ENCODE measurements around the gene DYNC1H1. TPM values are rescaled to one million over a fixed set of nuclear protein-coding genes. Genes with fewer than 3 reads are reported as not detected.

Gene DYNC1H1
- polyA plus RNA-seq, 1 donor (not counting 4 experiments of a cell fraction or from before 2014, with no cell fraction given), result 166 TPM

GRCh38 chr14:102027951-102028350 lies 63.6 kb downstream of the DYNC1H1 start:
- DNase-seq (ENCODE audit: low read depth, low spot score) (no peak), FAIRE-seq (no peak)
- Histone ChIP-seq H3K9me1 (ENCODE audit: control insufficient read depth, extremely low read depth, insufficient read depth, low read length) (peaks cover 3% of the 10 kb centered on the region), H3K27me3 (ENCODE audit: control insufficient read depth, extremely low read depth, insufficient read depth, low read length) (no peaks in the 10 kb centered on the region), H3K4me2 (ENCODE audit: control insufficient read depth, extremely low read depth, insufficient read depth, low read depth, low read length) (no peak overlapping the region), H2AFZ (ENCODE audit: control insufficient read depth, low read length) (no peak overlapping the region), H4K20me1 (ENCODE audit: control insufficient read depth, extremely low read depth, insufficient read depth, low read length) (no peaks in the 10 kb centered on the region), H3K79me2 (ENCODE audit: control insufficient read depth, insufficient read depth, low read length) (no peaks in the 10 kb centered on the region), H3K9me3 (ENCODE audit: control insufficient read depth, low read depth, low read length) (no peaks in the 10 kb centered on the region), H3K9ac (ENCODE audit: control insufficient read depth, extremely low read depth, insufficient read depth, low read length) (no peak overlapping the region), H3K36me3 (ENCODE audit: control insufficient read depth in 2 of 2, extremely low read depth in 1 of 2, insufficient read depth in 2 of 2, low read length in 2 of 2) (peaks cover 37 to 56% of the 10 kb centered on the region in 2 experiments), H3K4me3 (ENCODE audit: control insufficient read depth in 2 of 3, extremely low read depth in 1 of 3, insufficient read depth in 2 of 3, low read depth in 1 of 3, low read length in 3 of 3) (no peak overlapping the region), H3K4me1 (ENCODE audit: control insufficient read depth, extremely low read depth, insufficient read depth, low read length) (peaks cover 16% of the 10 kb centered on the region), H3K27ac (ENCODE audit: control insufficient read depth, insufficient read depth, low read length) (no peak overlapping the region)
- dilution Hi-C loops (cut with MboI; ENCODE audit: extremely low pct_ligation_motif_present, low sequenced_read_pairs), result no loop called here
- TF ChIP-seq EZH2 (IDR thresholded peaks at IDR 0.05; ENCODE audit: low read length) (no peak), CTCF (optimal IDR thresholded peaks at IDR 0.05 in 1 of 3, IDR thresholded peaks at IDR 0.05 in 1 of 3, conservative IDR thresholded peaks at IDR 0.05 in 1 of 3; ENCODE audit: extremely low read depth in 1 of 3, insufficient read depth in 2 of 3, low read length in 3 of 3) (no peak)

- Histone ChIP-seq H3K36me3 (ENCODE audit: control insufficient read depth in 2 of 2, extremely low read depth in 1 of 2, insufficient read depth in 2 of 2, low read length in 2 of 2) (peaks cover 38 to 60% of the 10 kb centered on the region in 2 experiments), H3K4me3 (ENCODE audit: control insufficient read depth in 2 of 3, extremely low read depth in 1 of 3, insufficient read depth in 2 of 3, low read depth in 1 of 3, low read length in 3 of 3) (no peak overlapping the region), H3K27me3 (ENCODE audit: control insufficient read depth, extremely low read depth, insufficient read depth, low read length) (no peaks in the 10 kb centered on the region), H2AFZ (ENCODE audit: control insufficient read depth, low read length) (no peak overlapping the region), H3K9me1 (ENCODE audit: control insufficient read depth, extremely low read depth, insufficient read depth, low read length) (peaks cover 3% of the 10 kb centered on the region), H3K4me1 (ENCODE audit: control insufficient read depth, extremely low read depth, insufficient read depth, low read length) (peaks cover 16% of the 10 kb centered on the region), H3K9me3 (ENCODE audit: control insufficient read depth, low read depth, low read length) (no peaks in the 10 kb centered on the region), H4K20me1 (ENCODE audit: control insufficient read depth, extremely low read depth, insufficient read depth, low read length) (no peaks in the 10 kb centered on the region), H3K4me2 (ENCODE audit: control insufficient read depth, extremely low read depth, insufficient read depth, low read depth, low read length) (no peak overlapping the region), H3K79me2 (ENCODE audit: control insufficient read depth, insufficient read depth, low read length) (no peaks in the 10 kb centered on the region), H3K27ac (ENCODE audit: control insufficient read depth, insufficient read depth, low read length) (peak overlapping the region; percentile 54), H3K9ac (ENCODE audit: control insufficient read depth, extremely low read depth, insufficient read depth, low read length) (peak overlapping the region; percentile 40)
- dilution Hi-C loops (cut with MboI; ENCODE audit: extremely low pct_ligation_motif_present, low sequenced_read_pairs), result no loop called here
- DNase-seq (ENCODE audit: low read depth, low spot score), result no peak
- FAIRE-seq, result peak; percentile 76
- TF ChIP-seq EZH2 (IDR thresholded peaks at IDR 0.05; ENCODE audit: low read length) (no peak), CTCF (optimal IDR thresholded peaks at IDR 0.05 in 1 of 3, IDR thresholded peaks at IDR 0.05 in 1 of 3, conservative IDR thresholded peaks at IDR 0.05 in 1 of 3; ENCODE audit: extremely low read depth in 1 of 3, insufficient read depth in 2 of 3, low read length in 3 of 3) (no peak)
These were observed 64.4 kb downstream of the DYNC1H1 start for GRCh38 chr14:102028733-102029132.
